Transverse colon (tissue), 3 donors: ENCODE results near the gene HOXC5.

Experiments used
- CTCF ChIP-seq, 5 experiments: fragments of 200-600 bp in 3 of 5; fragments of 450-650 bp in 2 of 5; sonication (generic) in 3 of 5; IDR thresholded peaks; 1 replicate in 2 of 5; 2 replicates in 3 of 5; pipeline ENCODE4 v1.5.1; 2016 to 2017; ENCODE audit warnings: antibody characterized with exemption in 5 of 5, inconsistent platforms in 3 of 5, mild to moderate bottlenecking in 2 of 5, moderate library complexity in 1 of 5
- EP300 ChIP-seq: sonication (generic); formaldehyde crosslinking; IDR thresholded peaks from one replicate; pipeline ENCODE4 v1.6.1; 2017; ENCODE audit warnings: antibody characterized with exemption, low read depth

GRCh38 chr12:54075974-54076373, 43.1 kb downstream of the HOXC5 start:
- no peak for TF ChIP-seq CTCF (IDR thresholded peaks at IDR 0.05)
- TF ChIP-seq EP300: no peak
